HG03095 (cell line): ENCODE data around the gene RDH11.

Experiments
- ATAC-seq: cut with Tn5 transposase; IDR thresholded peaks from one replicate; pipeline ENCODE4 v1.9.1; 2021; ENCODE audit warnings: moderate library complexity; ENCODE audit not compliant: unreplicated experiment

The RDH11 gene

GRCh38 chr14:67652189-67652588 lies 43.4 kb downstream of the RDH11 start:
- no peak for ATAC-seq

- ATAC-seq, result no peak
These were observed 44.9 kb downstream of the RDH11 start for GRCh38 chr14:67650694-67651093.

- no peak for ATAC-seq
These were observed 45.4 kb downstream of the RDH11 start for GRCh38 chr14:67650151-67650550.

- ATAC-seq, result no peak
These were observed 49.4 kb downstream of the RDH11 start for GRCh38 chr14:67646131-67646530.

GRCh38 chr14:67645414-67645813 lies 50.1 kb downstream of the RDH11 start:
- ATAC-seq, result no peak

- no peak for ATAC-seq
These were observed 51.1 kb downstream of the RDH11 start for GRCh38 chr14:67644428-67644827.

GRCh38 chr14:67643713-67644112 lies 51.9 kb downstream of the RDH11 start:
- no peak for ATAC-seq

- no peak for ATAC-seq
These were observed 53.4 kb downstream of the RDH11 start for GRCh38 chr14:67641902-67642749.

- ATAC-seq, result no peak
These were observed 54.1 kb downstream of the RDH11 start for GRCh38 chr14:67641480-67641879.

GRCh38 chr14:67638642-67639041 lies 56.9 kb downstream of the RDH11 start:
- ATAC-seq, result no peak

- ATAC-seq, result peak; percentile 52
These were observed 59.1 kb downstream of the RDH11 start for GRCh38 chr14:67636361-67636919.

- no peak for ATAC-seq
These were observed 62.0 kb downstream of the RDH11 start for GRCh38 chr14:67633451-67634147.

GRCh38 chr14:67630938-67631337 lies 64.6 kb downstream of the RDH11 start:
- no peak for ATAC-seq

- no peak for ATAC-seq
These were observed 65.4 kb downstream of the RDH11 start for GRCh38 chr14:67630186-67630585.

GRCh38 chr14:67627519-67627918 lies 68.0 kb downstream of the RDH11 start:
- ATAC-seq, result no peak
